Suprapubic skin (tissue), 4 donors: ENCODE measurements around the gene WFIKKN2. TPM values are rescaled to one million over a fixed set of nuclear protein-coding genes. Genes with fewer than 3 reads are reported as not detected.

Experiments
- DNase-seq, 2 donors: peaks; one replicate each; pipeline ENCODE4 v3.0.0-alpha.2; 2019; ENCODE audit warnings: low spot score in 2 of 2
- H3K27ac ChIP-seq: fragments of 200-600 bp; sonication (generic); one replicate; pipeline ENCODE4 v1.5.1; 2019
- H3K27me3 ChIP-seq: fragments of 200-600 bp; sonication (generic); one replicate; pipeline ENCODE4 v1.5.1; 2019
- H3K36me3 ChIP-seq: fragments of 200-600 bp; sonication (generic); one replicate; pipeline ENCODE4 v1.5.1; 2019
- H3K4me1 ChIP-seq: fragments of 200-600 bp; sonication (generic); one replicate; pipeline ENCODE4 v1.5.1; 2019
- H3K4me3 ChIP-seq: fragments of 200-600 bp; sonication (generic); one replicate; pipeline ENCODE4 v1.5.1; 2019; ENCODE audit warnings: mild to moderate bottlenecking
- H3K9me3 ChIP-seq: fragments of 200-600 bp; sonication (generic); one replicate; pipeline ENCODE4 v1.5.1; 2019
- EP300 ChIP-seq: sonication (generic); formaldehyde crosslinking; IDR thresholded peaks from one replicate; pipeline ENCODE4 v1.6.1; 2017; ENCODE audit warnings: antibody characterized with exemption
- POLR2A ChIP-seq, 2 donors: fragments of 450-650 bp; IDR thresholded peaks; one replicate each; pipeline ENCODE4 v1.6.1; 2017; ENCODE audit warnings: antibody characterized with exemption in 2 of 2, mild to moderate bottlenecking in 2 of 2, moderate library complexity in 2 of 2
- POLR2AphosphoS5 ChIP-seq, 3 donors: sonication (generic); formaldehyde crosslinking; IDR thresholded peaks; one replicate each; pipeline ENCODE4 v1.6.1; 2017; ENCODE audit warnings: antibody characterized with exemption in 3 of 3
- WGBS: methylation state at CpG from one replicate; pipeline ENCODE4 v1.1.5; 2018; 5-methylcytosine and 5-hydroxymethylcytosine counted together
- total RNA-seq, 4 donors: library from RNA; depleted of rRNA; stranded (reverse); fragments of >200 nt; gene quantifications; one replicate each; pipeline ENCODE4 v1.1.0, GENCODE V29; 2016
- TF ChIP-seq, protein P1 (sequence below), 2 donors: fragments of 200-600 bp in 1 of 2; fragments of 450-650 bp in 1 of 2; sonication (generic) in 1 of 2; IDR thresholded peaks; one replicate each; pipeline ENCODE4 v1.5.1; 2016 to 2019; ENCODE audit warnings: antibody characterized with exemption in 2 of 2, mild to moderate bottlenecking in 1 of 2, moderate library complexity in 1 of 2

WFIKKN2 gene
- total RNA-seq, 4 donors from 2014 or later = 0.36 to 0.93 (median 0.65) TPM

DNA sequence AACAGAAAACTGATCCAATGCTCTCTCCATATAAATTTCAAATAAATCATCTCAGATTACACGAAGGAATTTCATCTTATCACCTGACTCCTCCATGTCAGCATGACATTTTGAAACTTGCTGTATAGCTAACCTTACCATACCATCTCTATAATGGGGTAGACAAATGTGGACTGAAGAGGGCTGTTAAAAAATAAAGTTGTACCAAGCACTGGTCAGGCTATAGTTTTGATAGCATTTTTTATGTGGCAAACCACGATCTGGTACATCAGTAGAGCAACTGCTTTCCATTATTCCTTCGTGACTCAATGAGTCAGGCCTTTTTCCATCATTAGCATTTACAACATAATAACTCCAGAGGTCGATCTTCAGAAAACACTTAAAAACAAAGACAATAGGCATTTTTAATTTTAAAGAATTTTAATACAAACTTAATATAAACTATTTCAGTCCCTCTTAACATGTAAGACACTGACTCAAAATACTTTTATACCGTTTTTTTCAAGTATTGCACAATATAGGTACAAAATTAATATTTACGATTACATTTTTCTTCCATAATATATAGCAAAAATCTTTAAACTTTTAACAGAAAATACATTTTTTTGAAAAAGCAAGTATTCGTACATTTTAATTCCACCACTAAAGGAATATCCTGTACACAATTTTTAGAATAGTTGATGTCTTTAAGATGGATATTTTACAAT lies 26.6 kb downstream of the WFIKKN2 start:
- Histone ChIP-seq H3K27ac (no peak overlapping the region), H3K27me3 (no peaks in the 10 kb centered on the region), H3K4me3 (peak overlapping the region; percentile 97), H3K9me3 (no peaks in the 10 kb centered on the region), H3K4me1 (peaks cover 28% of the 10 kb centered on the region), H3K36me3 (peaks cover 10% of the 10 kb centered on the region)
- WGBS = 46% methylated on average over 7 of the region's 7 CpGs
- TF ChIP-seq EP300 (no peak), POLR2A (IDR thresholded peaks at IDR 0.05) (no peak), POLR2AphosphoS5 (IDR thresholded peaks at IDR 0.05) (no peak)
- TF ChIP-seq, protein P1, sequence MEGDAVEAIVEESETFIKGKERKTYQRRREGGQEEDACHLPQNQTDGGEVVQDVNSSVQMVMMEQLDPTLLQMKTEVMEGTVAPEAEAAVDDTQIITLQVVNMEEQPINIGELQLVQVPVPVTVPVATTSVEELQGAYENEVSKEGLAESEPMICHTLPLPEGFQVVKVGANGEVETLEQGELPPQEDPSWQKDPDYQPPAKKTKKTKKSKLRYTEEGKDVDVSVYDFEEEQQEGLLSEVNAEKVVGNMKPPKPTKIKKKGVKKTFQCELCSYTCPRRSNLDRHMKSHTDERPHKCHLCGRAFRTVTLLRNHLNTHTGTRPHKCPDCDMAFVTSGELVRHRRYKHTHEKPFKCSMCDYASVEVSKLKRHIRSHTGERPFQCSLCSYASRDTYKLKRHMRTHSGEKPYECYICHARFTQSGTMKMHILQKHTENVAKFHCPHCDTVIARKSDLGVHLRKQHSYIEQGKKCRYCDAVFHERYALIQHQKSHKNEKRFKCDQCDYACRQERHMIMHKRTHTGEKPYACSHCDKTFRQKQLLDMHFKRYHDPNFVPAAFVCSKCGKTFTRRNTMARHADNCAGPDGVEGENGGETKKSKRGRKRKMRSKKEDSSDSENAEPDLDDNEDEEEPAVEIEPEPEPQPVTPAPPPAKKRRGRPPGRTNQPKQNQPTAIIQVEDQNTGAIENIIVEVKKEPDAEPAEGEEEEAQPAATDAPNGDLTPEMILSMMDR (IDR thresholded peaks at IDR 0.05) = no peak
- DNase-seq = no peak

DNA sequence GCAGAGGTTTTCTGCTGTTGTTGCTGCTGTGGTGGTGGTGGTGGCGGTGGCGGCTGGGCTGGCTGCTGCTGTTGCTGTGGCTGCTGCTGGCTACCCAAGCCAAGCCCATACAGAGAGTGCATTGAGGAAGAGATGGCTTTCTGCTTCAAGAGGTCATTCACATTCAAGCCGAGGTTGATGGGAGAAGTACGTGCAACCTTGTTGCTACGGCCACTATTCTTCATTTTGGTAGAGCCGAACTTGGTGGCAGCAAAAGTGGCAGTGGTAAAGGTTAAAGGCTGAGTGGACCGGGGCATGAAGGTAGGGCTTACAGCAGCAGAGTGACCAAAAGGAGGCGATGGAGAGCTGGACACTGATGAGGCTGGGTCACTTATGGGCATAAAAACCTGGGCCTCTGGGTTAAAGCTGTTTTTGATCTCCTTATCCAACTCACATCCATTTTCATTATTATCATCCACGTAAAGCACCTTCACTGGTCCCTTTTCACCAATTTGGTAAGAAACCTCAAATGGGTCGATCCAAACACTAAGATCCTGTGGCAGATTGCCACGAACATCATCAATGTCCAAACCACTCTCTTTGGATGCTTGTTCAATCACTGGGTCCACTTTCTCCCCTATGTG lies 27.9 kb downstream of the WFIKKN2 start:
- DNase-seq = no peak

DNA sequence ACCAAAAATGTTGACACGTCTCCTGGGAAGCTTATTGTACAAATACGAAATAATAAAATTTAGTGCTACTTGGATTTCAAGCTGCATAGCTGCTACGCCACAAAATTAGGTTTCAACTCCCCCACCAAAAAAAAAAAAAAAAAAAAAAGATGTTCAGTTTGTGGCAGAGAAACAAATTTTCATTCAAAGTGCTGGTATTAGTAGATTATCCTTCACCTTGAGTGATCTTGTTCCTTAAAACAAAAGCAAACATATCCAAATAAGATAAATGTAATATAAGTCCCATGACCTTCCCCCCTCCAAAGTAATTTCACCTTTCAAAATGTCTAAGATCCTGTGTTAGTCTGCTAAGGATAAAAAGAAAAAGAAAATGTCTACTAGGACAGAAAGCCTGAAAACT lies 28.5 kb downstream of the WFIKKN2 start:
- no peak for DNase-seq
- WGBS = 32% methylated on average over 3 of the region's 3 CpGs
- Histone ChIP-seq H3K36me3 (peaks cover 10% of the 10 kb centered on the region), H3K27me3 (no peaks in the 10 kb centered on the region), H3K4me3 (peak overlapping the region; percentile 97), H3K9me3 (no peaks in the 10 kb centered on the region), H3K27ac (peak overlapping the region; percentile 99), H3K4me1 (peaks cover 43% of the 10 kb centered on the region)
- TF ChIP-seq, protein P1 (IDR thresholded peaks at IDR 0.05) = no peak
- no peak for TF ChIP-seq POLR2AphosphoS5 (IDR thresholded peaks at IDR 0.05)
- TF ChIP-seq POLR2A (IDR thresholded peaks at IDR 0.05) = no peak
- TF ChIP-seq EP300 = no peak

More for the DNA sequence above, 27.9 kb downstream of the WFIKKN2 start:
- Histone ChIP-seq H3K4me1 (peaks cover 37% of the 10 kb centered on the region), H3K4me3 (peak overlapping the region; percentile 97), H3K9me3 (no peaks in the 10 kb centered on the region), H3K27ac (peak overlapping the region; percentile 32), H3K36me3 (peaks cover 10% of the 10 kb centered on the region), H3K27me3 (no peaks in the 10 kb centered on the region)
- 52% methylated on average over 11 of the region's 11 CpGs for WGBS
- no peak for TF ChIP-seq EP300
- no peak for TF ChIP-seq POLR2A (IDR thresholded peaks at IDR 0.05)
- TF ChIP-seq, protein P1 (IDR thresholded peaks at IDR 0.05) = no peak
- TF ChIP-seq POLR2AphosphoS5 (IDR thresholded peaks at IDR 0.05) = no peak

DNA sequence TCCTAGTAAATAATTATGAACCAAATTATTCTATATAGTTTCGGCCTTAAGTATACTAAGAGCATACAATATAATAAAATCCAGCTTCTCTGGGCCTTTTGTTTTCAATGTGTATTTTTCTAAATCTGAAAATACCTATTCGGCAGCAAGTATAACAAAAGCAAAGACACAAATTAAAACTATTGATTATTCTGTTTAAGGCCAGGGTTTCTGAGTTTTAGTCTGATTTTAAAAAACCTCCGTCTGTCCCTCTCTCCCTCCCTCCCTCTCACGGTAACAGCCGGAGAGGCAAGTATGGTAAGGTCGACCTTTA lies 29.3 kb downstream of the WFIKKN2 start:
- peak overlapping the region; percentile 99 for H3K27ac ChIP-seq
- H3K4me1 ChIP-seq = peaks cover 46% of the 10 kb centered on the region
- H3K9me3 ChIP-seq = no peaks in the 10 kb centered on the region
- H3K36me3 ChIP-seq = peaks cover 10% of the 10 kb centered on the region
- H3K27me3 ChIP-seq = no peaks in the 10 kb centered on the region
- peak overlapping the region; percentile 97 for H3K4me3 ChIP-seq
- 5% methylated on average over 6 of the region's 6 CpGs for WGBS
- no peak for DNase-seq
- TF ChIP-seq POLR2AphosphoS5 (IDR thresholded peaks at IDR 0.05) = no peak
- no peak for TF ChIP-seq EP300
- no peak for TF ChIP-seq POLR2A (IDR thresholded peaks at IDR 0.05)
- TF ChIP-seq, protein P1 (IDR thresholded peaks at IDR 0.05) = no peak

DNA sequence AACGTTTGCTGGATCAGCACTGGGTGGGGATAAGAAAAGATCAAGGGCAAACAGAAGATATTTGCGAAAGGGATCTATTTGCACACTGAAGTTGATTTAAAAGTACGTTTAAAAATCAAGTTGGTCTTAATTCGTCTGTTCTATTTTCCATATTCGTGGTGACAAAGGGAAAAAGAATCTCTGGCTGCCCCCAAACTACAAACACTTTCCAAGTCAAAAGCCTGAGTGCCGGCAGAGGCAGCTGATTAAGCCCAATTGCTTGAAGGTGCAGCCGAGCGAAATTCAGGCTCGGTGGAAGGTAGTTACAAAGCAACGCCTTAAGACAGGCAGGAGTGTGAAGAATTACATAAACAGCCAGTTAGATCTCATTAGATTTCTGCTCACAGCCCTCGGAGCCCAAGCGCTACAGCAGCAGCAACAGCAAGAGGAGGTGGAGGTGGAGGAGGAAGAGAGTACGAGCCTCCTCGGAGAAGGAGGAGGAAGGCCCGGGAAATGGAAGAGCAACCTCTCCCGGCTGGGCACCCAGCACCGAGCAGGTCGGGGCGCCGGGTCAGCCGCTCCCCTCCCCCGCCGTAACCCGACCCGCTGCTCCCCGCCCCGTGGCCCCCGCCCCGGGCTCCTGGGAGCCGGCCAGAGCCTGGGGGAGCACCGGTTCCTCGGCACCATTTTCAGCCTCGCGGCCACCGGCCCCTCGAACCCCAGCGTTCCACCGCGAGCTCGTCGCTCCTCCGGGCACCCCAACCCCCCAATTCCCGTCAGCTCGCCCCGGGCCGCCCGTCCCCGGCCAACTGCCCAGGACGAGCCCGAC lies 29.9 kb downstream of the WFIKKN2 start:
- H3K4me1 ChIP-seq = peaks cover 46% of the 10 kb centered on the region
- DNase-seq = peak in 1 of 2 donors; percentile 83
- H3K9me3 ChIP-seq = no peaks in the 10 kb centered on the region
- H3K27ac ChIP-seq = peak overlapping the region; percentile 99
- WGBS = 0% methylated on average over 21 of the region's 50 CpGs
- H3K27me3 ChIP-seq = no peaks in the 10 kb centered on the region
- H3K36me3 ChIP-seq = peaks cover 10% of the 10 kb centered on the region
- H3K4me3 ChIP-seq = peak overlapping the region; percentile 97
- TF ChIP-seq, protein P1 (IDR thresholded peaks at IDR 0.05) = no peak
- TF ChIP-seq POLR2AphosphoS5 (IDR thresholded peaks at IDR 0.05) = peak in 1 of 3 donors; percentile 13
